NCI-H2196 (cell line): ENCODE results near the gene PGLYRP3.

Experiments
- DNase-seq: peaks from one replicate; lab custom pipeline; 2025; ENCODE audit not compliant: unreplicated experiment; lab: John Stamatoyannopoulos, UW

The PGLYRP3 gene

GRCh38 chr1:153312570-153313186 is at the start of gene PGLYRP3:
TSS of gene PGLYRP3 (minus strand) at chr1:153312952. CDS start at chr1:153310665, 2,287 bp downstream.
- peak; percentile 18 for DNase-seq

DNA sequence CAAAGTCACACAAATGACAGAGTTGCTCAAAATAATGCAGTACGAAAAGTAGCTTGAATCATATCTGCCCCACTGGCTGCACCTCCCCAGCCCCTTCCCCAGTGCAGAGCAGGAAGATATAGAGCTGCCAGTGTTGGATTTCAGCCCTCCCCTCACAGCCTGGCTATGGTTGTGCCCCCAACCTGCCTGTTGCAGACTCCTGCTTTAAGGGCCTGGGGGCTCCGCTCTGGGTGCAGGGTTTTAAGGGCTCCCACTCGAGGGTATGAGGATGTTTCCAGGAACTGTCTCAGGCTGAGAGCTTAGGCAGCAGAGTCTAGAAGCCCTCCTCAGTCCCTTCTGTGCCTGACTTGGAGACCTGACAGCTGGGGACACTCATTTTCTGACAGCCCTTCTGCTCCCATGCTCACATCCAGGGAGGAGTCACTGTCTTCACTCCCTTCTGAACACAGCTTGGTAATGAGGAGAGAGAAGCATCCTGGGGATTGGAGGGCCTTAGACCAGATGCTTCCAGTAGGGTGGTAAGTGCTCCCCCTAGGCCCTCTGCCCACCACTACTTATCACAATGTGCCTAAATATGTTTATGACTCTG is 49.5 kb upstream of the PGLYRP3 start:
- DNase-seq: no peak

DNA sequence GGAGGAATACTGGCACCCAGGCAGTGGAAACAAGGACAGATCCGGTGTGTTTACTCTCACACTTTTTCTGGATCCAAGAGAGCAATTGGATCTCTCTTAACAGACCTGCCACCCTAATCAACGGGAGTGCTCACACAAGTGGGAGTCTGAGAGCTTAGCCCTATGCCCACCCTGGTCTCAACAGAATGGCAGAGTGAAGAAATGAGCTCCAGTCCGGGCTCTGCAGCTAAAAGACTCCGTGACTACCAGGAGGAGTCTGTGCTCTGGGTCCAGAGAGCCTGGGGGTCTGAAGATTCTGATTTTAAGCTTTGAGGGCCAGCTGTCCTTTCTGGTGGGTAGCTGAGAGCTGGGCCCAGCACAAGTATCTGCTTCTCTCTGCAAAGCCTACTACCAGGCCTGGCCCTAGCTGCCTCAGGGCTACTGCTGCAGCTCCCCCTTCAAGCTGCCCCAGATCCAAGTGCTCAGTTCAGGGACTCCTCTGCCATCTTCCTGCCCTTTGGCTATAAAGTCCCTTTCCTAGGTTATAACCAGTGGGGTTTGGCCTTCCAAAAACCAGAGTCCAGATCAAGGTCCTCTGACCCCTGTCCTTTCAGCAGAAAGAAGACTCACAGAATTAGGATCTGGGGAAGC is 48.8 kb upstream of the PGLYRP3 start:
- DNase-seq: no peak

DNA sequence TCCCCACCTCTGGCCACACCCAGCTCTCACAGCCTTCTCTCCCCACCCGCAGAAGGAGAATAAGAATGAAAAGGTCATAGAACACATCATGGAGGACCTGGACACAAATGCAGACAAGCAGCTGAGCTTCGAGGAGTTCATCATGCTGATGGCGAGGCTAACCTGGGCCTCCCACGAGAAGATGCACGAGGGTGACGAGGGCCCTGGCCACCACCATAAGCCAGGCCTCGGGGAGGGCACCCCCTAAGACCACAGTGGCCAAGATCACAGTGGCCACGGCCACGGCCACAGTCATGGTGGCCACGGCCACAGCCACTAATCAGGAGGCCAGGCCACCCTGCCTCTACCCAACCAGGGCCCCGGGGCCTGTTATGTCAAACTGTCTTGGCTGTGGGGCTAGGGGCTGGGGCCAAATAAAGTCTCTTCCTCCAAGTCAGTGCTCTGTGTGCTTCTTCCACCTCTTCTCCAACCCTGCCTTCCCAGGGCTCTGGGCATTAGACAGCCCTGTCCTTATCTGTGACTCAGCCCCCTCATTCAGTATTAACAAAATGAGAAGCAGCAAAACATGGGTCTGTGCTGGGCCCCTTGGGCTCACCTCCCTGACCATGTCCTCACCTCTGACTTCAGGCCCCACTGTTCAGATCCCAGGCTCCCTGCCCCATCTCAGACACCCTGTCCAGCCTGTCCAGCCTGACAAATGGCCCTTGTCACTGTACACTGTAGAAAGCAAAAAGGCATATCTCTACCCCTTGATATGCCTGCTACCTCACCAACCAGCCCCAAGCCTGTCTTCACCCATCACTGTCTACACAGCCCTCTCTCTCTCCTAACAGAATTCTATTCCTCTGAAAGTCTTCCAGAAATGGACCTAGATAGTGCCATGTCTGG is 48.1 kb upstream of the PGLYRP3 start:
- no peak for DNase-seq

DNA sequence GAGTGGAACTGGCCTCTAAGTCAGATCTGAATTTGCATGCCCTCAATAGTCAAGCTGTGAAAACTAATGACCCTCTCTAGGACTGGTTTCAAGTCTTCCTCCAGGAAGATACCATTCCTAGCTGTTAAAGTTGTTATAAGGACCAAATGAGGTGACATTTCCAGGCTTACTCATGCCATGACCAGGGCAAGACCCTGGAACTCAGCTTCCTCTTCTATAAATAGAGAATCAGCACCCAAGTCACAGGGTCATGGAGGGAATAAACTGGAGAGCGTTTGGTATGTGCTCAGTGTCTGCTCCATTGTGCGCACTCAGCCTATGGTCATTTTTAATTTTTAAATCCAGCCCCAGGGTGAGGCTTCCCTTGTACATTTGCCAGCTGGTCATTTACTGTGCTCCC is 47.4 kb upstream of the PGLYRP3 start:
- no peak for DNase-seq

- DNase-seq: no peak
Observed at GRCh38 chr1:153359241-153359640, 46.5 kb upstream of the PGLYRP3 start.

- no peak for DNase-seq
Observed at GRCh38 chr1:153358691-153358975, 45.9 kb upstream of the PGLYRP3 start.

DNA sequence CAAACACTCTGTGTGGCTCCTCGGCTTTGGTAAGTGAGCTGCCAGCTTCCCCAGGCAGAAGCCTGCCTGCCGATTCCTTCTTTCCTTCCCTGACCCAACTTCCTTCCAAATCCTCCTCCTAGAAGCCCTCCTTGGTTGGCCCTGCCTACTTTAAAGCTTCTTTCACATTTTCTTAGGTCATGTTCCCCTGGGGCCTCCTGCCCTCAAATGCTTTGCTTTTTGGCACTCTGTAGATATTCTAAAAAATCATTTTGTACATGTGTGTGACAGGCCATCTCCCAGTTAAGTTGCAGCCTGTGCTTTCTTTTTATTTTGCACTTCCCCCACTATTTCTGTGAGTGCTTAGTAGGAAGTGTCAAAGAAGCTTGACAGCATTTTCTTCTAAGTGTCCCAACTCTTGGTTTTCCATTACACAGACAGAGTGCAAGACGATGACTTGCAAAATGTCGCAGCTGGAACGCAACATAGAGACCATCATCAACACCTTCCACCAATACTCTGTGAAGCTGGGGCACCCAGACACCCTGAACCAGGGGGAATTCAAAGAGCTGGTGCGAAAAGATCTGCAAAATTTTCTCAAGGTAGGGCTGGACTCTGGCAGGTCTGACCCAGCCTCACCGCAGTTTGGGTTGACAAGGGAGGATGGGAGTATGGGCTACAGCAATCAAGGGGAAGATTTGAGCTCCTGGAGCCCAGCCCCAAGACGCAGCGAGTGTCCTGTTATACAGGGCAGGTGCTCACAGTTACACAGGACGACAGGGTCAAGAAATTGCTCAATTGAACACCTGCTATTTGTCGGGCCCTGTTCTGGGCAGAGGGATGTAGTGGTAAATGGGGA is 45.3 kb upstream of the PGLYRP3 start, which contains the start of gene S100A9:
Gene S100A9, plus strand, starts transcription at position 2 of the 838 bp plus-strand sequence. Its CDS starts 430 bp downstream, at position 432.
- no peak for DNase-seq

DNA sequence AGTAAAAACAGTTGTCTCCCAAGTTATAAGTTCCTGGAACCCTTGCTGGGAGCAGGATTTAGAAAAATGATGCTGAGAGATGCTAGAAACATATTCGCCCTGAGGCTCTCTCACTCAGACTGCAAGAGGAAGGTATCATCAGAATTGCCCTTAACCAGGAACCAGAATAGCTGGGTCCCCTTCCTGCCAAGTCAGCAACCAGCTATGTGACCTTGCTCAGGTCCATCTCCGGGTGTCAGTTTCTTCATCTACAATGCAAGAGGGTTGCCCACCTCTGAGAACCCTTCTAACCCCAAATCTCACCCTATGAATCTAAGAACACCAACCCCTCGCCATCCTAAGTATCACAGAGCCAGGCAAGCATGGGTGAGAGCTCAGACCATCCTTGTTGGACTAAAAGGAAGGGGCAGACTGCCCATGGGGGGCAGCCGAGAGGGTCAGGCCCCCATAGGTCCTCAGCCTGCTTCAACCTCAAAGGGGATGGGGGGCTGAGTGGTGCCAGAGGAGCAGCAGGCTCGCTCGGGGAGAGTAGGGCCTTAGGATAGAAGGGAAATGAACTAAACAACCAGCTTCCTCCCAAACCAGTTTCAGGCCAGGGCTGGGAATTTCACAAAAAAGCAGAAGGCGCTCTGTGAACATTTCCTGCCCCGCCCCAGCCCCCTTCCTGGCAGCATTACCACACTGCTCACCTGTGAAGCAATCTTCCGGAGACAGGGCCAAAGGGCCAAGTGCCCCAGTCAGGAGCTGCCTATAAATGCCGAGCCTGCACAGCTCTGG is 44.5 kb upstream of the PGLYRP3 start:
- DNase-seq: no peak

DNA sequence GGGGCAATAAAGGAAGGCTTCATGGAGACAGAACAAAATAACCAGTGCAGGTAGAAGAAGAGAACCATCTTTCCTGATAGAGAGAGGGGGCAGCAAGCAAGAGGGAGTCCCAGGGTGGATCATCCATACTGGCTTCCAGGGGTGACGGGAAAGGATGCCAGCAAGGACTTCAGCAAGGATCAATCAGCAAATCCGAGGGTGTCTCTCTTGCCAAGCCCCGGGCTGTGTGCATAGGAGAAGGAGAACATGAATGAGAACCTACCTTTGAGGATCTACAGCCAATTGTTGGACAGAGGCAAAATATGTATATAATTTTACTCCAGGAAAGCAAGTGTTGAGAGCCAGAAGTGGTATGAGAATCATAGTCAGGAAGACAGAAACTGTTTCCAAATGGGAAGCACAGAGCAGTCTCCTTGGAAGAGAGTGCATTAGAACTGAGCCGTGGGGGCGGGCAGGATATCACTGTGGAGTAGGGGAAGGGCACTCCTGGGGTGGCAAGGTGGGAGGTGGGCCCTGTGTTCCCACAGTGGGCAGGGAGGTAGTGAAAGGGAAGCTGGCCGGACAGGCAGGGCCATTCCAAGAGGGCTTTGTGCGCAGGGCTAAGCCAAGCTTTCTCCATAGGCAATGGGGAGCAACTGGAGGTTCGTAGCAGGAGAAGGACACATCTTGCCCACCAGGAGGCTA is 43.8 kb upstream of the PGLYRP3 start:
- DNase-seq: no peak

GRCh38 chr1:153355445-153356071 is 42.8 kb upstream of the PGLYRP3 start:
- peak; percentile 65 for DNase-seq

DNA sequence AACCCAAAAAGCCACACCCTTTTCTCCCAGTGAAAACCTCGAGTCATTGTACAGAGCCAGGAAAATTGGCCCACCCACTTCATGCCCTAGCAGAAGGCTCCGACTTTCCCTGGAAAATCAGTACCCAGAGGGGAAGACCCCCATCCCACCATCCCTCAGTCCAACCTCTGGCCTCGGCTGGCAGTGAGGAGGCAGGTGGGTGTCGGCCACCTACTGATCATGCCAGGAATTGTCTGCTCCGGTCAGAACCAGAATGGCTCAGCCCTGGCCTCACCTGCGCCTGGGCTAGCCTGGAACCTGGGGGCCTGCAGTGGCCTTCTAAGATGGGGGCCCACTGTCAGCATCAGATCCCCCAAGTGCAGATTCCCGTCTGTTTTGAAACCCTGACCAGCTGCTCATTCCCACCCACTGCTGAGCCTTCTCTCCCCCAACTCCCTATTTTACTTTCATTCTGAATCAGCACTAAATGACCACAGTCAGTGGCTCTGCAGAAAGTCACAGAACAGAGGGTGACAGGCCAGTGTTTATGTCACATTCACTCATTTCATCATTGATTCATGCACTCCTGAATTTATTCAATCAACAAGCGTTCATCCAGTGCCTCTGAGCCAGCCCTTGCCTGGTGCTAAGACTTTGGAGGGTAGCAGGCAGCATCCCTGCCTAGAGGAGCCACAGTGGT is 41.9 kb upstream of the PGLYRP3 start:
- DNase-seq: no peak

DNA sequence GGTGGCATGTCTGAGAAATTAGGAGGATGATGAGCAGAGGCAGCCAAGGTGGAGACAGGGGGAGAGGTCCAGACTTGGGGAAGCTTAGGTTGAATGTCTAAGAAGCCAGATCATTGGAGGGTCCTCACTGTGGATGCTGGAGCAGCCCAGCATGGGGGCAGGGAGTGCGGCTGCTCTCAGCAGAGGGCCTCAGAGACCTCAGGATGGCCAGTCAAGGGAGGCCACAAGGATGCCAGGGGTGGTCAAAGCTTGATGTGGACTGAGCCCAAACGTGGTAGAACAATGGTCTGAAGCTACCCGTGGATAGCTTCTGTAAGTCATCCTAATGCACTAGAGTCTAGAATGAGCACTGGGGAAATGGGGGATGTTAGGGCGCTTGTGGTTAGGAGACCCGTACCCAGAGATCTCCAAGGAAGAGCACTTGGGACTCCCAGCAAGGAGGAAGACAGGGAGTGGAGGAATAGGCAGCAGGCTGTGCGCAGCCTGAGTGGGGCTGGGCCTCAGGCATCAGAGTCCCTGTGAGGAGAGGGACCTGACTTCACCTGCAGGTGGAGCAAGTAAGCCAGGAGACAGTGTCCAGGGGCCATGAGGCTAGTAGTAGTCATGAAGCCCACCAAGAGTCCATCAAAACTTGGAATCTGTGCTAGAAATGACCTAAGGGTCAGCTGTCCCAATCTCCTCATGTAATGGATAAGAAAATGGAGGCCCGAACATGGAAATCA is 40.6 kb upstream of the PGLYRP3 start:
- DNase-seq: peak; percentile 41

- DNase-seq: peak; percentile 74
Observed at GRCh38 chr1:153352523-153352922, 39.8 kb upstream of the PGLYRP3 start.

- no peak for DNase-seq
Observed at GRCh38 chr1:153350321-153350957, 37.7 kb upstream of the PGLYRP3 start.

GRCh38 chr1:153349363-153350320 is 36.9 kb upstream of the PGLYRP3 start:
- no peak for DNase-seq
